ENCODE data around the gene SERPINB6. TPM values are rescaled to one million over a fixed set of nuclear protein-coding genes. Genes with fewer than 3 reads are reported as not detected.

The SERPINB6 gene
- total and polyA plus RNA-seq, 8 donors: 99.3 to 134 (median 122) TPM

DNA sequence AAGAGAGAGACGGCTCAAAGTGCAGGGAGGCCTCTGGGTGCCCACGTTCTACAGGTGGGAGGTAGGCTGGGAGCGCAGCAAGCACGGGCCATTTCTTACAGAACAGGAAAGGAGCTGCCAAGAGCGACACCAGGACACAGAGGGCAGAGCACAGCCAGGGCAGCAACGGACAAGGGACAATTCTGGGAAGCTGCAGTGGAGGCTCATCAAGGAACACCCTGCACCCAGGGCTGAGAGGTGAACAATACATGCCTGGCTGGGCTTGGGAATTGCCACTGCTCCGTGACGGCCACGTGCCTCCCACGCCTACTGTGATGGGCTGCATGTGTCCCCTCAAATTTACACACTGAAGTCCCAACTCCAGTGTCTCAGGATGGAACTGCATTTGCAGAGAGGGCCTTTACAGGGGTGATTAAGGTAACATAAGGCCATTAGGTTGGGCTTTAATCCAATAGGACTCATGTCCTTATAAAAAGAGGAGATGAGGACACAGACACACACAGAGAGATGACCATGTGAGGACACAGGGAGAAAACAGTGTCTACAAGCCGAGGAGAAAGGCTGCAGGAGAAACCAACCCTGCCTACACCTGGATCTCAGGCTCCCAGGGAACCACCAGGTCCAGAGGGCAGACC lies 13.6 kb downstream of the SERPINB6 start:
- H3K27me3 ChIP-seq: no peaks in the 10 kb centered on the region
- intact Hi-C loops (cut with DNase I): no loop called here
- ATAC-seq: no peak

GRCh38 chr6:2956930-2957685 lies 14.3 kb downstream of the SERPINB6 start:
- DNase-seq: no peak
- ATAC-seq: no peak
- Histone ChIP-seq H3K27ac (peak overlapping the region in 1 of 2 donors; percentile 74), H3K4me1 (peaks cover 19 to 71% of the 10 kb centered on the region in 2 donors), H3K9me3 (no peaks in the 10 kb centered on the region), H3K36me3 (peaks cover 0 to 42% of the 10 kb centered on the region in 2 donors), H3K4me3 (no peak overlapping the region), H3K27me3 (no peaks in the 10 kb centered on the region)
- TF ChIP-seq, protein P1, sequence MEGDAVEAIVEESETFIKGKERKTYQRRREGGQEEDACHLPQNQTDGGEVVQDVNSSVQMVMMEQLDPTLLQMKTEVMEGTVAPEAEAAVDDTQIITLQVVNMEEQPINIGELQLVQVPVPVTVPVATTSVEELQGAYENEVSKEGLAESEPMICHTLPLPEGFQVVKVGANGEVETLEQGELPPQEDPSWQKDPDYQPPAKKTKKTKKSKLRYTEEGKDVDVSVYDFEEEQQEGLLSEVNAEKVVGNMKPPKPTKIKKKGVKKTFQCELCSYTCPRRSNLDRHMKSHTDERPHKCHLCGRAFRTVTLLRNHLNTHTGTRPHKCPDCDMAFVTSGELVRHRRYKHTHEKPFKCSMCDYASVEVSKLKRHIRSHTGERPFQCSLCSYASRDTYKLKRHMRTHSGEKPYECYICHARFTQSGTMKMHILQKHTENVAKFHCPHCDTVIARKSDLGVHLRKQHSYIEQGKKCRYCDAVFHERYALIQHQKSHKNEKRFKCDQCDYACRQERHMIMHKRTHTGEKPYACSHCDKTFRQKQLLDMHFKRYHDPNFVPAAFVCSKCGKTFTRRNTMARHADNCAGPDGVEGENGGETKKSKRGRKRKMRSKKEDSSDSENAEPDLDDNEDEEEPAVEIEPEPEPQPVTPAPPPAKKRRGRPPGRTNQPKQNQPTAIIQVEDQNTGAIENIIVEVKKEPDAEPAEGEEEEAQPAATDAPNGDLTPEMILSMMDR (IDR thresholded peaks at IDR 0.05): no peak
- intact Hi-C loops (cut with DNase I): no loop called here

More for the DNA sequence above, 13.6 kb downstream of the SERPINB6 start:
- Histone ChIP-seq H3K4me3 (no peak overlapping the region), H3K27ac (peak overlapping the region; percentile 60 to 74), H3K9me3 (no peaks in the 10 kb centered on the region), H3K36me3 (peaks cover 0 to 40% of the 10 kb centered on the region in 2 donors), H3K4me1 (peaks cover 19 to 71% of the 10 kb centered on the region in 2 donors)
- TF ChIP-seq, protein P1 (IDR thresholded peaks at IDR 0.05): no peak
- no peak for DNase-seq

DNA sequence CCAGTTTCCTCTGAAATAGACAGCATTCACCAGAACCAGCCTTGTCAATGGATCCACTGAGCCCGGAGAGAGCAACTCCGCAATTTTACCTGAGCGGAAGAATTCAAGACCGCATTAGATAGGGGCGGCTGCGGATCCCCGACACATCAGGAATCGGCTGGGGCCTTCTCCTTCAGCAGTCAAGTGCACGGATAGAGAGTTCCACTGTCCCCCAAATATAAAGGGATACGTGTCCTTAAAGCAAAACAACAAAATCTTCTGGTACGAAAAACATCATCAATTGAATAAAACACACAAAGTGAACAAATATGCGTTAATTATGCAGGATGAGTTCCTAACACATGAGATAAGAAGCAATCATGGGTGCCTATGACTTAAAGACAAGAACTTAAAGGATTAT lies 18.3 kb downstream of the SERPINB6 start:
- H3K4me1 ChIP-seq: peaks cover 2 to 40% of the 10 kb centered on the region in 2 donors
- H3K27ac ChIP-seq: peak overlapping the region; percentile 47 to 69
- no peak overlapping the region for H3K4me3 ChIP-seq
- DNase-seq (no peak), ATAC-seq (no peak)
- no peaks in the 10 kb centered on the region for H3K27me3 ChIP-seq
- H3K36me3 ChIP-seq: peaks cover 3 to 58% of the 10 kb centered on the region in 2 donors
- intact Hi-C loops (cut with DNase I): no loop called here
- no peaks in the 10 kb centered on the region for H3K9me3 ChIP-seq
- TF ChIP-seq, protein P1 (IDR thresholded peaks at IDR 0.05): no peak

- H3K36me3 ChIP-seq: peaks cover 3 to 63% of the 10 kb centered on the region in 2 donors
- intact Hi-C loops (cut with DNase I): no loop called here
- H3K27ac ChIP-seq: peak overlapping the region; percentile 47 to 69
- peak; percentile 59 to 90 (median 79) for DNase-seq
- TF ChIP-seq, protein P1 (IDR thresholded peaks at IDR 0.05): peak; percentile 95 to 99
- H3K4me3 ChIP-seq: no peak overlapping the region
- H3K27me3 ChIP-seq: no peaks in the 10 kb centered on the region
- H3K4me1 ChIP-seq: peaks cover 0 to 36% of the 10 kb centered on the region in 2 donors
- no peaks in the 10 kb centered on the region for H3K9me3 ChIP-seq
- peak; percentile 93 for ATAC-seq
Measured at GRCh38 chr6:2952557-2953095, 18.7 kb downstream of the SERPINB6 start.

DNA sequence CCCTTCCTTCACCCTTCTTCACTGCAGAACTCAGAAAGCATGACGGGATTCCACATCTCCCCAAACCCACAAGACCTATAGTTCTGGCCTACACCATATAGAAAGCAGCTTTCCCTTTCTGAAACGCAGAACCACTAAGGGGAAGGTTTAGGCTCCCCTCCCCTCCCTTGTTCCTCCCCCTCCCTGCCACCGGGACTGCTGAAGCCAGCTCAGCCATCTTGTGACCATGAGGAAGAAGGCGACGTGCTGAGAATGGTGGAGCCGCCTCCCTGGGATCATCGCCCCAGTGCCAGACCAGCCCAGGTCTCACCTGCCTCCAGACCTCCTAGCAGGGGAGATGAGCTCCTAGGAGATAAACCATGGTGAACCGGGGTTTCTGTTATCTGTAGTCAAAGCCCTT lies 19.6 kb downstream of the SERPINB6 start:
- peak overlapping the region in 1 of 2 donors; percentile 69 for H3K27ac ChIP-seq
- ATAC-seq (peak; percentile 58), DNase-seq (peak in 2 of 4 donors; percentile 76 to 85)
- H3K4me1 ChIP-seq: peaks cover 0 to 27% of the 10 kb centered on the region in 2 donors
- no peak overlapping the region for H3K4me3 ChIP-seq
- H3K27me3 ChIP-seq: no peaks in the 10 kb centered on the region
- H3K9me3 ChIP-seq: no peaks in the 10 kb centered on the region
- intact Hi-C loops (cut with DNase I): no loop called here
- peaks cover 3 to 68% of the 10 kb centered on the region in 2 donors for H3K36me3 ChIP-seq
- TF ChIP-seq, protein P1 (IDR thresholded peaks at IDR 0.05): no peak

Data from left lung (tissue), 10 donors.